Left renal cortex interstitium (tissue), 4 donors: Measurements from ENCODE around the gene SETD3. TPM values are rescaled to one million over a fixed set of nuclear protein-coding genes. Genes with fewer than 3 reads are reported as not detected.

Experiments
- DNase-seq, 4 donors: peaks; one replicate each; pipeline ENCODE4 v3.0.0-alpha.2; 2013; ENCODE audit warnings: low read depth in 4 of 4, low spot score in 2 of 4, missing footprints in 1 of 4
- polyA plus RNA-seq, 4 donors: library from polyadenylated mRNA; unstranded; fragments of 120-200 nt; gene quantifications; one replicate each; pipeline ENCODE4 v1.2.1, GENCODE V29; 2013; ENCODE audit not compliant: insufficient read length in 4 of 4

Gene SETD3
- polyA plus RNA-seq, 4 donors: 57.5 to 69.1 (median 63.2) TPM

GRCh38 chr14:99463974-99464373, 16.7 kb downstream of the SETD3 start:
- DNase-seq: no peak

DNA sequence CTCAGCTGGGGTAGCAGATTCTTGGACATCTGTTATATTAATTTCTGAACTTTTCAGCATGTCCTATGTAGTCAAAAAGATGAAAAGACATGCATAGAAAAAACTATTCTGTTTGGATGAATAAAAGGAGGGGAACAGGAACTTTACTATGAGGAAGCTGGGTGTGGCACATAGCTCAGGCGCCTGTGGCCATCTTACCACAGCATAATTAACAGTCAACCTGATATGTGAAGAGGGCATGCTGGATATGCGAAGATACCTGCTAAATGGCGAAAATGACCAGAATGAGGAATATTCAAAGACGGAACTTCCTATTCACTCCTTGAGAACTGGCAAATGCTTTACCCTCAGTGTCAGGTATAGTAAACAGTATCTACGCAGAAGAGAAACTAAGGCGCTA, 18.4 kb downstream of the SETD3 start:
- DNase-seq: no peak

DNA sequence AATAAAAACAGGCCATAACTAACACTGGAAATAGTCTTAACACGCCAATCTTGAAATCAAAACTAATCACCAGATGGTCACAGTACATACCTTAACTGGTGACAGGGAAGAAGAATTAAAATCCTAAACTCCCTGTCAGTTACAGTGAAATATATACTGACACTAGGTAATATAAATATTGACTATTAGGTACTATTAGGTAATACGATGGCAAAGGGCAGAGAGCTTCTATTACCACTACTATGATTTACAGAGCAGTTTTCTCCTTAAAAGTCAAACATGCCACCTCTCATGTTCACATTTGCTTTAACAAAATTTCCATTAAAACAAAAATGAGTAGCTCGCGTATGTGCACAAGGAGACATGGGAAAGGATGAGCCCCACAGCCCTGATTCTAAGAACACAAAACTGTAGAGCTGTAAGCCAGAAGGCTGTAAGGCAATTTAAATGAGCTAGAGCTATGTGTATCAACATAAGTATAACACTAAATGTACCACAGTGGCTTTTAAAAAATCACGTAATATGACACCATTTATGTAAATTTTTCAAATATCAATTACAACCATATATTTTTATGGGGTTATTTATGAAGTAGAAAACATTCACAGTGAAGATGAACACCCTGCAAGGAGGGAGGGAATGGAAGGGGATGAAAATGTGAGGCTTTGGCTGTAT, 19.1 kb downstream of the SETD3 start:
- no peak for DNase-seq

DNA sequence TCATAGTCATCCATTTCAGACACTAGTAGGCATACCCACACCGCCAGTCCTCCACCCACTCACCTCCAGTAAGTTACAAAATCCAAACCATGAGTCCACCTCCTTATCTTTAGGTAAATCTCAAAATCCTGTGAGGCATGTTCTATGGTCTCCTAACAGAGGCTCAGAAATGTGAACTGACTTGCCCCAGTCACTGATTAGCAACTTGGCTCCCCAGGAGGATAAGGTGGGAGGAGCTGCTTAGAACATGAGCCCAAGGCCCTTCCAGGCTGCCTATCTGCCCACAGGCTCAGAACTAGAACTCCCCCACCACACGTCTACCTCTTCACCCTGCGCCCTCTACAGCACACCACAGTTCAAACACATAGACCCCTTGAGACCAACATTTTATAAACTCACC, 19.9 kb downstream of the SETD3 start:
- no peak for DNase-seq

- DNase-seq: no peak
Measured at GRCh38 chr14:99459481-99460100, 21.1 kb downstream of the SETD3 start.

- no peak for DNase-seq
Measured at GRCh38 chr14:99454246-99454645, 26.4 kb downstream of the SETD3 start.

- no peak for DNase-seq
Measured at GRCh38 chr14:99452968-99453367, 27.7 kb downstream of the SETD3 start.

GRCh38 chr14:99451234-99451633, 29.4 kb downstream of the SETD3 start:
- DNase-seq: no peak

DNA sequence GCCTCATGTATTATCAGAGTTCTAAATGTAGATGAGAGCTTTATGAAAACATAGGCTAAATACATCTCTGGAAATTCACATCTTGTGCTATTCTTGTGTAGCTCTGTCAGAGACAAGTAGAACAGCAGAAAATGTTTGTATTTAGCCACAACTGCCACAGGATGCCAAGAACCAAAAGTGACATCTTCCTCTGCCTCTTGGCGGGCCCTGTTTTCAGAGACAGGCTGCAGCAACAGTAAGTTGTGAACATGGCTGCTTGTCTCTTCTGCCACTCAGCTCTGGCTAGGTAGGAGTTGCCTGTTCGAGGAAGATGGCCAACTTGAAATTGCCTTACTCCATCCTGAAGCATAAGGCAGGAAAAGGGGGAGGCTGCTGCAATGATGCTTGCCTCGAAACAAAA, 30.4 kb downstream of the SETD3 start:
- DNase-seq: no peak

GRCh38 chr14:99447739-99448138, 32.9 kb downstream of the SETD3 start:
- DNase-seq: no peak

GRCh38 chr14:99445931-99446330, 34.7 kb downstream of the SETD3 start:
- DNase-seq: no peak

GRCh38 chr14:99441918-99442317, 38.7 kb downstream of the SETD3 start:
- no peak for DNase-seq

DNA sequence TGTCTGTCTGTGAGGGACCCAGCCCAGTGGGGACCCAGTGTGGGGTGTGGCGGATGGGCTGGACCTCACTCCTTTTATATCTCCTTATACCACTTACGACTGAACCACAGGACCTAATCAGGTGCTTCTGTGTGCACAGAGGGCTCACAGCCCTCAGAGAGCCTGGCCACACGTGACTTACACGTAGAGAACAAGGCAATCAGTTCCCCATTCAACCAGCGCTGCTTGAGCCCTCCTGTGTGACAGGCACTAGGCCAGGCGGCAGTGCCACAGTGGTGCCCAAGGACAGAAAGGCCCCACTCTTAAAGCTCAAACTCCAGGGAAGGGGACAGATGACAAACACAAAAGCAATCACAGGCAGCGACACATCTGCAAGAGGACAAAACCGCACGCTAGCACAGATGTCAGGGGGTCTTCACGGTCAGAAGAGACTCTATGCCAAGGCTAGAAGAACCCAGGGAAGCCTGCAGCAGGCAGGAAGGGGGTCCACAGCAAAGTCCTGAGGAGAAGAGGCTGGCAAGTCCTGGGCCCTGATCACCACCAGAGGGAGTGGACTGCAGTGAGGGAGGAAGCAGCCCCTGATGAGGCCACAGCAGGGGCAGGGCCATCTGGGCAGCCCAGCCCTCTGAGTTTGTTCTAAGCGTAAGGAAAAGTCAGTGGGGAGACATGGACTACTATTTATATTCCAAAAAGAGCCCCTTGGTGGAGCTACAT, 39.3 kb downstream of the SETD3 start:
- DNase-seq: no peak

GRCh38 chr14:99440278-99440677, 40.4 kb downstream of the SETD3 start:
- DNase-seq: no peak

GRCh38 chr14:99437706-99438105, 43.0 kb downstream of the SETD3 start:
- no peak for DNase-seq

DNA sequence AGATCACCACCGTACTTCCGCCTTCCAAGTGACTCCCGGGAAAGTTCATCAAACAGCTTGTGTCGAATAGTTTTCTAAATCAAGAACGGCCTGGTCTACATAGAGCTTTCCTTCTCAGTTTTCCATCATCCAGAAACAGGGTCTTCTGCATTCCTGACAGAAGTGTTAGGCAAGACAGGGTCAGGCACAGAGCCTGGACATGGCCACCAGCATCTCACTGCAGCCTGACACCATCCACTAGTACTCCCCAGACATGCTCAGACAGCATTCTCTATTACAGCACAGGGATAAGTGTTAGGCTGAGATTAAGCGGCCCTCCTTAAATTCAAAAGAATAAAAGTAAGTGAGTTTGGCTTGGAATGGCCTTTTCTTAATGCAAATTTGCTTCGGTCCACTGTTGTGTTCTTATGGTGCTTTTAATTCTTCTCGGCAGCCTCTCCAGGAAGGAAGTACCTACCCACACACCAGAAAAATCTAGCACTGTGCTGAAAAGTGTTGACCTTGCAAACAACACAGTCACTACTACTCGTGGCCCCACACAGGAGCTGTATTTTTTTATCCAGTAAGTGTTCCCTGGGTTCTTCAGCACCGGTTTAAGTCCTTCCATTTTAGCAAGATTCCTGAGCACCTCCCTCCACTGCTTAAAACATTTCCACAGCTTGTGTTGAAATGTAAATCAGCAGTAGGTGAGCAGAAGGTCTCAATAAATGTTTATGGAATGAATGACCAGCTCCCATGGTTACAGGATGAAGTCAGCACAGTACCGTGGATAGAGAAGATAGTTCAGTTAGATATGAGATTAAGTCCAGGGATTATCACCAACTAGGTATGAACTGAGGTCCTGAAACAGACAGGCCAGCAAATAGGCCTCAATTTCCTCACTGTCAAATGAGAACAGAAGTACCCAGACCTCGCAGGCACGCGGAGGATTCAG, 44.1 kb downstream of the SETD3 start:
- DNase-seq: no peak

- DNase-seq: no peak
Measured at GRCh38 chr14:99435327-99435726, 45.3 kb downstream of the SETD3 start.

GRCh38 chr14:99432485-99432884, 48.2 kb downstream of the SETD3 start:
- no peak for DNase-seq

DNA sequence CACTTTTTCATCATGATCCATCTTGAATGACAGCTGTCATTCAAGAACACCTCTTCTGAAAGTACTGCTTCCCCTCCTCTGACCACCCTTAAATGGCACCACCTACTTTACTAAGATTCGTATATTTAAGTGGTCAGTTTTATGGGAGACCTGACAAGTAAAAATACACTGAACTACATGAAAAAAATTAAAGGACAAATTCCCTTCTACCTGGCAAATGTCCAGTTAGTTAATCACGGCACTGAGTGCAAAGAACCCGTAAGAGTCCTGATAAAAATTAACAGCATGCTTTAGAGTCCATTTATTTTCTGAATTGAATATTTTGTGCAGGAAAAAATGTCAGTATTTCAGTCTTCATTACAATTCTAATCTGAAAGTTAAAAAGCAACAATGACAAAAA, 48.7 kb downstream of the SETD3 start:
- DNase-seq: peak in 1 of 4 donors; percentile 25

DNA sequence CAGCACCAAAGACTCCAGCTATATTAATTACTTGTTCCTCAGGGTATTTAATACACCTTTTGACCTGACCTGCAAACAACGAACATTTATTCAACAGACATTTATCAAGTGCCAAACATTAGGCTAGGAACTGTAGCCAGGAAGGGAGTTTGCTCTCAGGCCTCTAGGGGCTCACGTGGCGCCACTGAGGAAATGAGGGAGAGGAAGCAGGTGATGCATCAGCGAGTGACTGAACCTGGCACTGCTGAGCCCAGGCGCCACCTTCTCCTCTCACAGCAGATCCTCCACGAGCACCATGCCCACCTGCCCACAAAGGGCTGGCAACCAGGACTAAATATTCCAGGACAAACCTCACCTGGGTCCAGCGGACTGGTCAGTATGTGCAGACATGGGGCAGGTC, 50.2 kb downstream of the SETD3 start:
- DNase-seq: no peak
